Heart left ventricle (tissue), 13 donors: ENCODE measurements around the gene RTEL1.

ENCODE experiments used
- CTCF ChIP-seq, 12 donors: fragments of 200-600 bp; sonication (generic) in 4 of 12; IDR thresholded peaks; one replicate each; pipeline versions ENCODE4 v1.5.0 to v1.8.0; 2018 to 2022; ENCODE audit warnings: antibody characterized with exemption in 12 of 12, mild to moderate bottlenecking in 5 of 12
- POLR2A ChIP-seq, 2 donors: fragments of 450-650 bp; IDR thresholded peaks; one replicate each; pipeline ENCODE4 v1.6.1; 2017; ENCODE audit warnings: antibody characterized with exemption in 2 of 2, mild to moderate bottlenecking in 2 of 2, moderate library complexity in 2 of 2
- donor health status: ischemic (EF 13 %, LVEDD 7.1; RV severe dilation, severe dysfunction).
- donor health status: DM: no; HTN: yes; CAD: no.
- donor health status: DM: no; HTN: no; CAD: no.
- donor health status: ischemic (EF 25% LVEDD 6.9; RV normal size, moderate dysfunction).
- donor health status: ischemic (EF 25% LVEDD 5.7; RV mildly dilated, moderate dysfunction).
- donor health status: ischemic (EF 35%, LVEDD 5.7; RV mildly dilated, moderate dysfunction).
- donor health status: nonischemic (EF 11% LVEDD 7.7; RV severe dilation, severe dysfunction).
- donor health status: DM: yes; HTN: yes; CAD: no.
- donor health status: PGD.
- donor health status: ischemic (EF 29% LVEDD 5.4; RV normal size, mild dysfunction).
- donor health status: nonischemic (EF 23%, LVEDD 6.1; RV moderate dilation, normal function).

- TF ChIP-seq POLR2A (IDR thresholded peaks at IDR 0.05) (no peak), CTCF (IDR thresholded peaks at IDR 0.05) (no peak)
These were observed 29.7 kb upstream of the RTEL1 start for GRCh38 chr20:63628246-63628975.
